ENCODE results near the gene RIBC2.

Gene RIBC2

DNA sequence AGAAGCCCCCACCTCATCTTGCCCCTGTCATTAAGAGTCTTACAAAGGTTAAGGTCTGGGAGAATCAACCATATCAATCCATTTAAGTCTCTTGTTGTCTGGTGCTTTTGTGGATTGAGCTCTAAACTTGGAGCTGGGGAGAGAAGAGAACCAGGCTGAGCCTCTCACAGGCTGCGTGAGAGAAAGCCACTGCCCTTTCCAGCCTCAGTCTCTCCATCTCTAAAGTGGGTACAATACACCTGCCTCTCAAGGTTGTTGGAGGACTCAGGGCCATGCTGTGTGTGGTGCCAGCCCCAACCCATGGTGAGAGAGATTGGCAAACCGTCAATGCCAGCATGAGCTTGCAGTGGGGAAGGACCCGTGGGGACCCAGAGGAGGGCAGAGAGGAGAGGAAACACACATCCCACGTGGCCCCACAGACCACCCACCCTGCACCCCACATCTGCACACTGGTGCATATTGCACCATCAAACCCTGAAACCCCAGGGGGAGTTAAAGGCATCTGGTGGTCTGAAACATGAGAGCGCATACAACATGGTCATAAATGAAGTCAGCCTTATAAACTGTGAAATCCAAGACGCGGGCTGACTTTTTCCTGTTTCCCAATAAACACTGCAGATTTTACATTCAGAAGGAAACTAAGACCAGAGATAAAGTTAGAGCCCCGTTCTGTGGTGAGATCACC is 61.7 kb downstream of the RIBC2 start:
- DNase-seq = no peak

GRCh38 chr22:45475851-45476514 is 62.5 kb downstream of the RIBC2 start:
- no peak for DNase-seq

DNA sequence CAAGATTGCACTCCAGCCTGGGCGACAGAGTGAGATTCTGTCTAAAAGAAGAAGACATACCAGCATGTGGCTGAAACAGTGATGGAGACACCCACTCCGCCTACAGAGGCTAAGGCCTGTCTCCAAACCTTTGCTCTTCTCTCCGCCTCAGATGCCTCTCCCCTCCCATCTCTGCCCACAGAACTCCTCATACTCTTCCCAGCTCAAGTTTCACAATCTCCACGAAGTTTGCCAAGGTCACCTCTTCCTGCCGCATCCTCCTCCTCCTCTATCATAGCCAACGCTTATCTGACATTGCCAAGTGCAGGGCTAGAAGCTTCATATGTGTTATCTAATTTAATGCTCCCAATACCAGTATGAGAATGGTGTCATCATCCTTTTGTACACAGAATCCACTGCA is 63.3 kb downstream of the RIBC2 start:
- no peak for DNase-seq

- no peak for DNase-seq
These were observed 64.0 kb downstream of the RIBC2 start for GRCh38 chr22:45477366-45478107.

GRCh38 chr22:45478108-45478771 is 64.7 kb downstream of the RIBC2 start:
- no peak for DNase-seq

- DNase-seq = no peak
These were observed 67.2 kb downstream of the RIBC2 start for GRCh38 chr22:45480717-45481116.

- no peak for DNase-seq
These were observed 68.2 kb downstream of the RIBC2 start for GRCh38 chr22:45481661-45482060.
